HG03159 (cell line): ENCODE data around the gene MST1R.
A peak's percentile ranks its signal among the peaks of the same experiment; 100 is the strongest.

Experiments used
- ATAC-seq: cut with Tn5 transposase; IDR thresholded peaks from one replicate; pipeline ENCODE4 v1.9.1; 2021; ENCODE audit warnings: mild to moderate bottlenecking, moderate library complexity; ENCODE audit not compliant: unreplicated experiment

Gene MST1R

DNA sequence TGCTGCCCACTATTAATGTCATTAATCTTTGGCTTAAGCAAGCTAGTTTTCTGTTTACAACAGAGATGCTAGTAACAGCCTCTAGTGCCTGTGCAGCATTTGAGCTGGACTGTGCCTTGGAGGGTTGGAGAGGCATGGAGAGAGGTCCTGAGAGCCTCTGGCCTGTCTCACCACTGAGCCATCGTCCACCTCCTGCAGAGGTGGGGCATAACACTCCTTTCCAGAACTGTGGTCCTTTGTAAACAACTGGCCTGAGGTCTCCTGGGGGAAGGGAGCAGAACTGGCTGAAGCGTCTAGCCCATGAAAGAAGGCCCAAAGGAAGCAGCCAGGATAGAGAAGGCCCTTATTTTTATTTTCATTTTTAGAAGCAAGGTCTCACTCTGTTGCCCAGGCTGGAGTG lies 24.0 kb downstream of the MST1R start:
- no peak for ATAC-seq

DNA sequence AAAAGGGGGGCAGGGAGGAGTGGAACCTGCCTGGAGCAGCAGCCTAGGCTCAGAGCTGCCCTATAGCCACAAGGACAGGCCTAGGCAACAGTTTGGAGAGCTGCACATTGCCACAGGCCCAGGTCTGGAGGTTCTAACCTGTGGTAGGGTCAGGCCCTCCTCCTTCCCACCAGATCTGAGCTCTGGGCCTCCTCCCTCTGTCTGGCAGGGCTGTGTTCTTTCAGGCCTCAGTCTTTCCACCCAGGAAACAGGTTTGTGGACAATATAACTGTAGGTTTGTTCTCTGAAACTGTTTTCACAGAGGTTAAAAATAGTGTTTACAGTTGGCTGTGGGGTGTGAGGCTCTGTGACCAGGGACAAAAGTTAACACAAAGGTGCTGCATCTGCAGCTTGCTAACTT lies 25.0 kb downstream of the MST1R start:
- no peak for ATAC-seq

DNA sequence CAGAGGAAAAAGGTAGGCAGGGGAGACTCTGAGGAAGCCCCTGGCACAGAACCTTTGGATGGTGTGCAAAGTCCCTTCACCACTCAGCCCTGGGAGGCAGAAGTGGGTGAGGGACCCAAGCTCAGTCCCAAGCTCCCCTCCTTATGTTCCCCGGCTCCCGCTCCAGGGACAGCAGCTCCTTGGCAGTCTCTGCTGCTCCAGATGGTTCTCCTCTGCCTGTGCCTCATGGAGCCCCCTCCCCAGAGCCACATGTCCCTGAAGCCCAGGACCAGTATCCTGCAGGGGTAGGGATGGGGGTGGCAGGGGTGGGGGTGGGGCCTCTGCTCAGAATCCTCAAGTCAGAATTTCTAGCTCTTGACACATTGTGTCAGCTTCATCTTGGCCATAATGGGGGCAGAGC lies 26.0 kb downstream of the MST1R start:
- ATAC-seq = no peak

DNA sequence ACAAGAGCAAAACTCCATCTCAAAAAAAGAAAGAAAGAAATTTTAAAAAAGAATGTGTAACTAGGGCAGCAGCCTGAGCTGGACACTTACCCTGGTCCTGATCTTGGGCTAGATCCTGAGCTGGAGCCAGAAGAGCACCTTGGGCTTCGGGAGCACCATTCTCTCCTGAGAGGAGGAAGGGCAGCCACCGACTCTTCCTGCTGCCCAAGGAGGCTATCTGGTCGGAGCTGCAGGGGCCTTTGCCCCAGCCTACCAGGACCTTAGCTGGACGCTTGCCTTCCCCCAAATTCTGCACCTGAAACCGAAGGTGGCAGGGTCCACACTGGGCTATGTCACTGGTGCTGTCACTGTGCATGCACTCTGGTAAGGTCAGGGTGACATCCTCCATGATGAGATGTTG lies 27.1 kb downstream of the MST1R start:
- ATAC-seq = no peak

DNA sequence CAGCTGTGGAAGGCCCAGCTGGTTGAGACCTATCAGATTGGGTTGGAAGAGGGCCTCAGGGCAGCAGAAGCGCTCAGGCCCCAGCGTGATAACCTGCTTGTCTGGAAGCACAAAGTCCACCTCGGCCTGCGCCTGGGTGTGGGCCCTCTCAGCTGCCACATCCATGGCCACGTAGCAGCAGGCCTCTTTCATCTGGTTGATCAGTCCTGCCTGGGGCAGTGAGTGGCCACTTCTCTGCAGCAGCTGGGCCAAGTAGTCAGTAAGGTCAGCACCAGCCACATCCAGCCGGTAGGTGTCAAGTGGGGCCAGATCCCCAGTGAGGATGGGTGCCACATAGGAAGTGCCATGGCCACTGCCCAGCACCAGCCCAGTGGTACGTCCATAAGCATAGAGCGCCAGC lies 30.1 kb downstream of the MST1R start:
- ATAC-seq = no peak

DNA sequence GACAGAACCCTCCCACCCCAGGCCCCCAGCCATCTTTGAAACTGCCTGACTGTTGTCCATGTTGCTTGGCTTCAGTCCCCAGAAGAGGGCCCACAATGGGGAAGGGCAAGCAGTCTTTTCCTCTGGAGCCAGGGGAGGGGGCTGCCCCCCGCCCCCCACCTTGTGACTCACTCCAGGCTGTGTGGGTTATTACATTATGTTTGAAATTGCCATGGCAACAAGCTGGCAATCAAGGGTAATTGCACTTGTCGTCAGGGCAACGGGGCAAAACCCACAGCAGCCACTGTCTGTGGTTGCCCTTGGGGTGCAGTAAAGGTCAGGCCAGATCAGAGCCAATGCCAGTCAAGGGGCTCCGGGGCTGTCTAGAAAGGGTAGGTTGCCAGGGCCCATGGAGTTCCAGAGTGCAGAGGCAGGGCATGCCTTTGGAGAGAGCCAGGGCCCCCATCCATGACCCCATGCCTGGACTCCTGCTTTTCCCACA lies 30.8 kb downstream of the MST1R start:
- ATAC-seq = no peak

DNA sequence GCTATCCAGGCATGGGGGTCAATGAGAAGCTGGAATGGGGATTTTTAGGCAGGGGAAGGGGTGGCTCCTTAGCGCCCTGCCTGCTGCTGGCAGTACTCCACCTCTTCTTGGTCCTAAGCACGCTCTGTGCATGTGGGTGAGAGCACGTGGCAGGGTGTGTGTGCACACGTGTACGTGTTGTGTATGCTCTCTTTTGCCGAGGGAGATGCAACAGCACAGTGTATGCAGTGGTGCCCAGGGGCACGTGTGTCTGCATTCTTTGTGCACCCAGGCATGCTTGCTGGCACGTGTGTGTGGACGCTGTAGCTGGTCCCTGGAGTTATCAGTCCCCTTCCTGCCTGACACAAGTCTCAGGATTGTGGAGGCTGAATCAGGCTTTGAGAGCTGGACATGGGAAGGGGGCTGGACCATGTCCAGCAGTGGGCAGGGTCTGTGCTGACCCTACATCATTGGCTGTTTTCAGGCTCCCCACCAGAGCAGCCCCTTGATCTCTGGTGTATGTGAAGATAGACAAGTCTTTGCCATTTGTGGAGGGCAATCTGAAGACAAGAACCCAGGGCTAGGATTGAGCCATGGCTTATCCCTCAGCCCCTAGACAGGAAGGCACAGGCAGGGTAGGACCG lies 32.0 kb downstream of the MST1R start:
- no peak for ATAC-seq

DNA sequence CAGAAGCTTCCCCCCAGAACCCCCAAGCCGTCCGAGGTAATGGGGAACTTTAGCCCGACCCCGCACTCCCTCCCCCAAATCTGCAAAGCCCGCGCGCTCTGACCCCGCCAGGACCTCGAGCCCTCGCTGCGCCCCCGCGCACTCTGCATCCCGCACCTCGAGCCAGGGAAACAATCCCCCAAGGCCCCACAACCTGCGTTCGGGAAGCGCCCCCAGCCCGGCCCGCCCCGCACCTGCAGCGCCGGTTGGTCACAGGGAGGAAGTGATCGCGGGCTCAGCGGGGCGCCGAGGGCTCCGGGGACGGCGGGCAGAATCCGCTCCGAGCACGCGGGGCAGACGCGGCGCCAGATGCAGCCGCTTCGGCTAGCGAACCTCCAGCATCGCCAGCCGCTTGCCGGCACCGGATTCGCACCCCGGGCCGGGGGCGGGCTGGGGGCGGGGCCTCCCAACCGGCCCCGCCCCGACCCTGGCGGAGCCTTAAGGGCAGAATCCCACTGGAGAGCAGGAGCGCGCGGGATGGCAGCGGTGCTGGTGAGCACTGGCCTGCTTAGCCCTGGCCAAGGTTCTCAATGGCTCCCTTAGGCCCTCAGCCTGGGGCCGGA lies 34.0 kb downstream of the MST1R start, which contains the start of gene CAMKV:
Gene CAMKV, minus strand, starts transcription at position 382 of the 602 bp plus-strand sequence. CDS start 7,518 bp downstream, outside the sequence.
- ATAC-seq = no peak

DNA sequence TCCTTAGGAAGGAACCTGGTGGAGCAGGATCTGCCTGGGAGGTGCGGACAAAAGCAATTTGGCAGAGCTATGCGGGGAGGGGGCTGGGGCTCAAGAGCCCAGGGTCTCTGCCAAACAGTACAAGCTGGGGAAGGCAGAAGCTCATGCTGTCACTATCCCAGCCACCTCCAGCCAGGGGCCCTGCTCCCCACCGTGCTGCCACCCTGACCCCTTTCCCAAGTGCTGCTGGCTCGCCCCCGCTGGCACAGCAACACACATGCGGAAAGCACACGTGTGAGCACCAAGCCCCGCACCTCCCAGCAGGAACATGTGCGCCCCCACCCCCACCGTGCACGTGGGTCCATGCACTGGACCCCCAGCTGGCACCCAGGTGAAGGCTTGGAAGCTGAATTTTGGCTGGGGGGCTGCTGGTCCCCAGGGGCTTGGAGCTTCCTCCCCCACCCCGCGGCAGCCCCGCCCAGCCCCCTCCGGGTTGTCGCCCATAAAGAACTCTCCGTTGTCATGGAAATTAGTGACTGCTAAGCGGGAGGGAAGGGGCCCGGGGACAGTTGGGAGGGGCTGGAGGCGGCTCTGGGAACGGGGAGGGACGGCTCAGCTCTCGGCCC lies 34.7 kb downstream of the MST1R start:
- ATAC-seq = no peak

DNA sequence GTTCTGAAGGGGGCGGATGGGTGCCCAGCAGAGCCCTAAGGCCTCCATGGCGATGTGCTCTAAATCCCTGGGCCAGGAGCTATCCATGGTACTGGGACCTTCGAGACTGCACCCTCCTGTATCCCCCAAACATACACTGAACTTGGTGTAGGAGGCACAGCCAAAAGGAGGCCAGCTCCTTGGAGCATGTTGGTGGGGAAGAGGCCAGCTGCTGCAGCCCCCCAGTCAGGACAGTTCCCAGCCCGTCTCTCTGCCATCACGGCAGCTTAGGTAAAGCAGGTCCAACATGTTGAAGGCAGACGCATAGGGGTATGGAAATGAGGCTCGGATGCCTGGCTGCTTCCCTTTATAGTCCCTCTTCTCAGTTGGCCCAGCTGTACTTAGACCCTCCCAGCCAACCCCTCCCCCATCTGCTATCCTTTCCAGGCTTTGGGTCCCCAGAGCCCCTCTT lies 35.8 kb downstream of the MST1R start:
- ATAC-seq = no peak

DNA sequence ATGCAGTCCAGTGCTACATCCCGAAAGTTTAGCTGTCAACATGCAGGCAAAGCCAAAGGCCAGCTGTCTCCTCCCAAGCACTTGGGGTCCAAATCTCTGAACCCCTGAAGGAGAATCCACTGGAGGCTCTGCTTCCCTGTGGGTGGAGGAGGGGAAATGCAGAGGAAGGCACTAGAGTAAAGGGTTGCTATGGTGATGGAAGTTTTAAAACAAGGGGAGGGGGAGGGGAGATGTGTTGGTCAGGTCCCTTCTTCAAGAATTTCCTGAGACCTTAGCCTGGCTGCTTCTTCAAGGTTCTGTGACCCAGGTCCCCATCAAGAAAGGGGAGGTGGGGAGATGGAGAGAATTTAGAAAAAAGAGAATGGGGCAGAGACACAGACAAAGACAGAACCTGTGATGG lies 36.3 kb downstream of the MST1R start:
- ATAC-seq = no peak

DNA sequence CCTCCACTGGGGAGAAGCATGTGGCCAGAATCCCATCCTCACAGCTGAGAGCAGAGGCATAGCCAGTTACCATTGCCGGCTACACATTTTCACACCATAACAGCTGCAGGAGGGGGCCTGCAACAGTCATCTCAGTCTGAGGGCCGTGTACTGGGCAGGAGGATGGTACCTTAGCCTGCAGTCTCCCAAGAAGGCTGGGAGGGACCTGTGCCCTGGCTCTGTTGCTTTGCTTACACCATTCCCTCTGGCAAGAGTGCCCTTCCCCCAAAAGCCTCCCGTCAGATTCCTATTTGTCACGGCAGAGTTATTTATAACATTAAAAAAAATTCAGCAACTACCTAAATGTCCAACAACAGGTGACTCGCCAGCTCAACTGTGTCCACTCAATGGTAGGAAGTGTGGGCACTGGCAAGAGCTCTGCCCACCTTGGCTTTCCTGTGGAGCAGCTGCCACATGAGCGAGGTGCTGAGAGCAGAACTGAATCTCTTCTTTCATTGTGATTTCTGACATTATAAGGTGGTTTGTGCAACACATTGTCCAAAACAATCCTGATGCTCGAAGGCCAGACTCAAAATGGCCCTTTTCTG lies 38.4 kb downstream of the MST1R start:
- ATAC-seq = no peak

DNA sequence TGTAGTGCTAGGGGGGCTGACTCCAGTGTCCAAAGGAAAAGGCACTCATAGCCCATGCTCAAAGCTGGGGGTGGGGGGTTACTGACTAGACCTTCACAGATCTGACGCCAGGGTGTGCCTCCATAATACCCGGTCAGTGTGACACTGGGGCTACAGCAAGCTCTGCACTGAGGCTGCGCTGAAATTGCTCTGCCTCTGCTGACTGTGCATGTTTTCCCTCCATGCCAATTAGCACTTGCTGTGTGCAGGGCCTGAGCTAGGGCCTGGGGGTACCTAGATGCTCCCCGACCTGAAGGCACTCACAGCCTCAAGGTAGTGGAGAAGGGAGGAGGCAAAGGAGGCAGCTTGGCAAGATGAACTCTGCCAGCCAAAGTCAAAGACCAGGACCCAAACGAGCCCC lies 39.2 kb downstream of the MST1R start:
- ATAC-seq = no peak

DNA sequence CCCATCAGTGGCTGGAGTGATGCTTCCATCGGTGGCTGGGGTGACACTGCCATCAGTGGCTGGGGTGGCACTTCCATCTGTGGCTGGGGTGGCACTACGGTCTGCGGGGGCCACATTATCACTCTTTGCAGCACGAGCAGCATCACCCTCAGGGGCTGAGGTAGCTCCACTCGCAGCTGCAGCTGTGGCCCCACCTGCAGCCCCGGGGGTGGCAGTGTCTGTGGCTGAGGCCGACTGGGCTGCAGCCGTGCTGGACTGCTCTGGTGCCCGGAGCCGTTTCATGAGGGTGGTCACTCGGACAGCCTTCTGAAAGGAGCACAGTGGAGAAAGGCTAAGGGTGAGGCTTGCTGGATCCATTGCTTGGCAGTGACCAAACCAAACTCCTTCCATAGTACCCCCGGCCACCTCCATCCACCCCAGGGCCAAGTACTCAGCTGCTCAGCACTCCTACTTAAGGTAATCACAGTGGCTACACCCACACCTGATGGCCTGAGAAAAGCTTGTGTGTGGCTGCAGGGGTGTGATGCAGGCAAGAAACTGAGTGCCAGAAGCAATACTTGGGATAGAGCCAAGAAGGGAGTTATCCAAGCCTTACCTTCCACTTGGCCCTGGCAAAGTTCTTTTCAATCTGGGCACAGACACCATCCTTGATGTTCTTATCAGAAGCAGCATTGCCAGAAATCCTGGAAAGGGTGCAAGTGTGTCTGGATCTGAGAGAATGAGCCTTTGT lies 43.9 kb downstream of the MST1R start:
- ATAC-seq = no peak

DNA sequence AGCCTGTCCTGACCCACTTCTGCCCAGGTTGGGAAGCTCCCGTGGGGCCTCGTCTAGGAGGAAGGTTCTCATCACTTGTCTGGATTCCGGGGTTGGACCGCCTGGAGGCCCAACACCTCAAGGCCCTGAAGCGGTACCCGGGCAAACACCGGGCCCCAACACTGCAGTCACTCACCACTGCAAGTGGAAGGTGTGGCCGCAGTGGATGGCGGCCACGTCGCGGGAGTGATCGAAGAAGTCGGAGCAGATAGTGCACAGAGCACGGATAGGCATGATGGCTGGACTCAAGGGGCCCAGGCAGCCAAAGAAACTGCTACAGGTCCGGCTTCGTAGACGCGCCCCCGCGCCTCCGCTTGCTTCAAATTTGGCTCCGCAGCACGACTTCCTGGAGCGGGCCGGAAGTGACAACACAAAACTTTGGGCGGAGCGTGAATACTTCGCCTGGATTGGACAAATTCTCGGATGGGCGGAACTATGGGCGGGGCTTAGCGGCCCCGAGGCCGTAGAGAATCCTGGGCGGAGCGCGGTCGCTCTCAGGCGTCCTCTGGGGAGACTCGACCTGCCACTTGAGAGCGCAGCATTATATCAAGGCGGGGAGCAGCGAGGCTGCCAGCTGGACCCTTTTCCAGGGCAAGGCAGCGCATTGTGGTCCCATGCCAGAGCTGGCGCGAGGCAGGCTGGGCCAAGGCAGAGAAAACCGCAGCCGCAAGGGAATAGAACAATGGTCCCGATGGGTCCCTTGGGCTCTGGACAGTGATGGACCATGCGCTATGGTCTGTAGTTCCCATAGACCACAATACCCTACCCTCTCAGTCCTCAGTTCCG lies 47.3 kb downstream of the MST1R start, which contains the start of gene TRAIP:
Gene TRAIP, minus strand, starts transcription at position 384 of the 825 bp plus-strand sequence. Its CDS starts 111 bp downstream, at position 273.
- ATAC-seq = peak; percentile 90

DNA sequence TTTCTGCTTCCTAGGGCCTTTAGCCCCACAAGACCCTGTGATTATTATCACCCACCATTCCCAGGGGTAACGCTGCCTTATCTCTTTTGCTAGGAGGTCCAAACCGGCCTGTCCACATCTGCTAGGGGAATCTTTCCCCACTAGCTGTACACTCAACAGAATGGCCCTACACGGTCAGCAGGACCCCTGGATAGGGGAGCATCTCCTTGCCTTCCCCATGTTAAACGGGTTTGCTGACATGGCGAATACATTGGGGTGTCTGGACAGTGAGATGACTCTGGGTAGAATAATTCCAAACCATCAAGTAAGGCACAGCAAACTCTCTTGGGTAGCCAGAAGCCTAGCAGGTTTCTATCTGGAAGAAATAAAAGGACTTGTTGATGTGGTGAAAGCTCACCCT lies 48.0 kb downstream of the MST1R start:
- no peak for ATAC-seq

DNA sequence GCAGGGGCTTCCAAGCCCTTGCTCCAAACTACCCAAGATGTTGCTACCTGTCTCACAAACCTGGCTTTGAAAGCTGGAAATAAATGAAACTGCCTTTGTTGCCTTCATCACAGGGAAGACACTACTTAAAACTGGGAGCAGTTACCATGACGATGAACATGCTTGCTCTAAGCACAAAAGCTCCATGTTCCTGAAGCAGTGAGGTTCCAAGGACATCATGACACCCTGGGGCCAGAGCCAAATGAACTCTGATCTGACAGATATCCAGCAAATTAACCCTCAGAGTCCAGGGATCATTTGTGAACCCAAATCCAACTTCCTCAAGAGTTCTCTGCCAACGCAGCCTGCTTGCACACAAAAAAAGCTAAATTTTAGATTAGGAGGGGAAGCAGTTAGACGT lies 58.0 kb downstream of the MST1R start:
- no peak for ATAC-seq

DNA sequence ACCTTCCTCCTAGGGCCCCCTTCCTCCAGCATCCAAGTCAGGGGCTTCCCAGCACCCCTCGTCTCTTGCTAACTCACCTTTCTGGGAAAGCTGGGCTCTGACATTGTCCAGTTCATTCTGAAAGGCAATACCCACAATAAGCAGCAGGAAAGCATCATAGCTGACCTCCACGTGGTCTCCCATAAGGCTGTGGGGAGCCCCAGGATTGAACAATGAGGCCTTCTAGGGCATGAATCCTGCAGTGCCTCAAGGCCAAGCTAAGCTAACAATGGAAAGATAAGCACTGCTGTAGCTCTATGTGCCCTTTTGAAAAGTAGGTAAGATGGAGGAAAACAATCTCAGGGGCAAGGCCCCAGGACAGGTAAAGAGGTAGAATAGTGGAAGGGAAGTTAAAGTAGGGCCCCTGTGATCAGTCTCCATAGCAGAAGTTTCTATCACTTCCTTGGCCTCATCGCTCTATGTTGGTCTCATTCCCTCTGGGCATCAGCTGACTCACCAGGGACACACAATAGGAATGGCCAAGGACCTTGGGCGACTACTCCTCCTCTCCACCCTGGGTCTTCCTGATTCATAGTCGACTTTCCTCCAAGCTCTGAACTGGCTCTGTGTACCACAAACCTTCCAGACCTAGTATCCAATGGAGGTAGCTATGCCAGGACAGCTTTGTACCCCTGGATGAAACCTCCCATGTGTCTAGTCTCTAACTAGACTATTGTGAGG lies 59.0 kb downstream of the MST1R start:
- no peak for ATAC-seq

DNA sequence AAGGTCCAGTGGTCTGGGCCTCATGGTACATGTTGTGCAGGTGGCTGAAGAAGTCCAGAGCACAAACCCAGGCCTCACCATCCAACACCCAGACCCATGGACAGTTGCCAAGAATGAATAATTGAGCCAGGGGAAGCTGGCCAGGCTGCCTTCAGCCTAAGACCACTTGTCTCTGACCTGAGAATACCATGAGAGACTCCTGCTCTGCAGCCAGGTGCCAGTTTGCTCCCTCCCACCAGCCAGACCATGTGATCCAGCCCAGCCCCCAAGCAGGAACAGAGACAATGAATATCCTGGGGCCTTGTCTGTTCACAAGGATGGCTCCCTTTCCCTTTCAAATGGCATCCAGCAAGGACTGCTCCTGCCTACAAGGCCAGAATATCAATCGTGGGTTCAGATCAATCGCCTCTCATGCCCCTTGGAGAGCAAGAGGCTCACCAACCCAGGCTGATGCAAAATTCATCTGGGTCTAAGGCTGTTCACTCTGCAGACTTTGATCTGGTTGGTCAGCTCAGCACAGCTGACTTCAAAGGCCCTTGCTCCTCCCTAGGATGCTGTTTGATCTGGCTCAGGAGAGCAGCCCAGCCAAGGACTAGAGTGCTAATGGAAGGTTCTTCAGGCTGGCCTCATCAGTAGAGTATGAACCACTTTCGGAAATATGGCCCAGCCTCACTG lies 60.7 kb downstream of the MST1R start:
- ATAC-seq = no peak
